Measurements from ENCODE around the gene AMIGO2. TPM values are rescaled to one million over a fixed set of nuclear protein-coding genes. Genes with fewer than 3 reads are reported as not detected.

The AMIGO2 gene
- total and polyA plus RNA-seq, 8 donors, result 1.6 to 10.5 (median 3.5) TPM

DNA sequence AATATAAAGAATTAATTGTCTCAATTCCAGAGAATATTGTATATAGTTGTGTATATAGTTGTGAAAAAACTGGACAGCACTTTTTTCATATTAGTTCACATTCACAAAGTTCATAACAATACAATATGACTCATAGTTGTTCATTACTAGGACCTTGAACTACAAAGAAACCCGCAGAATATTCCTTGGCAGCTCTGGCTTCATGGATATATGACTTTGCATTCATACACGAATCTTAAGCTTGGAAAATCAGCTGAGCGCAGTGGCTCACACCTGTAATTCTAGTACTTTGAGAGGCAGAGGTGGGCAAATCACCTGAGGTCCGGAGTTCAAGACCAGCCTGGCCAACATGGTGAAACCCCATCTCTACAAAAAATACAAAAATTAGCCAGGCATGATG lies 38.4 kb downstream of the AMIGO2 start:
- intact Hi-C loops (cut with DNase I; ENCODE audit: low total_unique reads), result no loop called here
- no peak for DNase-seq
- no peaks in the 10 kb centered on the region for H3K36me3 ChIP-seq
- no peaks in the 10 kb centered on the region for H3K27me3 ChIP-seq
- H3K4me3 ChIP-seq, result no peak overlapping the region
- H3K4me1 ChIP-seq, result no peaks in the 10 kb centered on the region
- no peak for TF ChIP-seq POLR2A (IDR thresholded peaks at IDR 0.05)
- no peak for TF ChIP-seq POLR2AphosphoS5 (IDR thresholded peaks at IDR 0.05)
- TF ChIP-seq EP300 (IDR thresholded peaks at IDR 0.05), result no peak
- TF ChIP-seq, protein P1, sequence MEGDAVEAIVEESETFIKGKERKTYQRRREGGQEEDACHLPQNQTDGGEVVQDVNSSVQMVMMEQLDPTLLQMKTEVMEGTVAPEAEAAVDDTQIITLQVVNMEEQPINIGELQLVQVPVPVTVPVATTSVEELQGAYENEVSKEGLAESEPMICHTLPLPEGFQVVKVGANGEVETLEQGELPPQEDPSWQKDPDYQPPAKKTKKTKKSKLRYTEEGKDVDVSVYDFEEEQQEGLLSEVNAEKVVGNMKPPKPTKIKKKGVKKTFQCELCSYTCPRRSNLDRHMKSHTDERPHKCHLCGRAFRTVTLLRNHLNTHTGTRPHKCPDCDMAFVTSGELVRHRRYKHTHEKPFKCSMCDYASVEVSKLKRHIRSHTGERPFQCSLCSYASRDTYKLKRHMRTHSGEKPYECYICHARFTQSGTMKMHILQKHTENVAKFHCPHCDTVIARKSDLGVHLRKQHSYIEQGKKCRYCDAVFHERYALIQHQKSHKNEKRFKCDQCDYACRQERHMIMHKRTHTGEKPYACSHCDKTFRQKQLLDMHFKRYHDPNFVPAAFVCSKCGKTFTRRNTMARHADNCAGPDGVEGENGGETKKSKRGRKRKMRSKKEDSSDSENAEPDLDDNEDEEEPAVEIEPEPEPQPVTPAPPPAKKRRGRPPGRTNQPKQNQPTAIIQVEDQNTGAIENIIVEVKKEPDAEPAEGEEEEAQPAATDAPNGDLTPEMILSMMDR (IDR thresholded peaks at IDR 0.05), result no peak
- WGBS, 5 donors, result 79 to 94% (median 89%) methylated on average over 4 of the region's 4 CpGs
- H3K9me3 ChIP-seq, result no peaks in the 10 kb centered on the region
- H3K27ac ChIP-seq, result no peak overlapping the region

DNA sequence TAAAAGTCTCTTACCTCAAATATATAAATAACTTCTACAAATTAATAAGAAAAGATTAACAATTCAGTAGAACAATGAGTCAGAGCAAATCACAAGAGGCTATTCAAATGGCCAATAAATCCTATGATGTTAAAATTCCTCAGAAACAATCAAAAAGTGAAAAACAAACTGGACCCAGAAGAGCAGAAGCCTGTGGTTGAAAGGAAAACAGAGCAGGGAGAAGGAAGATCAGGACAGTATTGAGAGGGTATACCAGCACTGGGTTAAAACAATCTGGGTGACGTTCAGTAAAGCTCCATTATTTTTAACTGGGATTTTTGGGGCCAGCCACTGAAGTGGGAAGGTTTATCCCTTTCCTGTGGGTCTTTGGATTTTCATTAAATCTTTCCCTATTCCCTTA lies 40.0 kb downstream of the AMIGO2 start:
- 78 to 90% (median 89%) methylated on average over 1 of the region's 1 CpG for WGBS, 5 donors
- H3K4me3 ChIP-seq, result no peak overlapping the region
- H3K36me3 ChIP-seq, result no peaks in the 10 kb centered on the region
- H3K27me3 ChIP-seq, result no peaks in the 10 kb centered on the region
- no peak overlapping the region for H3K27ac ChIP-seq
- no peaks in the 10 kb centered on the region for H3K9me3 ChIP-seq
- DNase-seq, result no peak
- TF ChIP-seq POLR2AphosphoS5 (IDR thresholded peaks at IDR 0.05) (no peak), EP300 (IDR thresholded peaks at IDR 0.05) (no peak), POLR2A (IDR thresholded peaks at IDR 0.05) (no peak)
- TF ChIP-seq, protein P1 (IDR thresholded peaks at IDR 0.05), result no peak
- no peaks in the 10 kb centered on the region for H3K4me1 ChIP-seq
- intact Hi-C loops (cut with DNase I; ENCODE audit: low total_unique reads), result loop anchor here (10.0 kb wide), 1 partner anchor 265 kb away; no protein-coding TSS in a partner anchor

DNA sequence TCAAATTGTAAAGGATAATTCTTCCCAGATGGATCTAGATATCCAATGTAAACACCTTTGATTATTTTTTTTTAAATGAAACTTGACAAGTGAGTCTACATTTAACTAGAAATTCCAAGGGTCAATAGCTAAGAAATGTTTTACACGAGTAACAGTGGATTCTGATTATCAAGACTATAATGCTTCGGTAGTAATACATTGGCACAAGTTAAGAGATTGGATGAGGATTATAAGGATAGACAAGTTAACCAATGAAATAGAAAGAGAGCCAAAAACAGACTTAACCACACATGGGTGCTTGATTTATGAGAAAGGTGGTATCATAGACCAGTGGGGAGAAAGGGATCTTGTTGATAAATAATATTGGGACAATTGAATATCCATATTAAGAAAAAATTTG lies 40.7 kb downstream of the AMIGO2 start:
- no peaks in the 10 kb centered on the region for H3K27me3 ChIP-seq
- no peak for DNase-seq
- no peak overlapping the region for H3K4me3 ChIP-seq
- WGBS, 5 donors, result 52 to 70% (median 58%) methylated on average over 2 of the region's 2 CpGs
- TF ChIP-seq EP300 (IDR thresholded peaks at IDR 0.05) (no peak), POLR2A (IDR thresholded peaks at IDR 0.05) (no peak), POLR2AphosphoS5 (IDR thresholded peaks at IDR 0.05) (no peak)
- TF ChIP-seq, protein P1 (IDR thresholded peaks at IDR 0.05), result no peak
- no peak overlapping the region for H3K27ac ChIP-seq
- peaks cover 0 to under 1% (median 0%) of the 10 kb centered on the region in 4 donors for H3K4me1 ChIP-seq
- no peaks in the 10 kb centered on the region for H3K9me3 ChIP-seq
- no peaks in the 10 kb centered on the region for H3K36me3 ChIP-seq
- intact Hi-C loops (cut with DNase I; ENCODE audit: low total_unique reads), result loop anchor here (10.0 kb wide), 1 partner anchor 266 kb away; no protein-coding TSS in a partner anchor

DNA sequence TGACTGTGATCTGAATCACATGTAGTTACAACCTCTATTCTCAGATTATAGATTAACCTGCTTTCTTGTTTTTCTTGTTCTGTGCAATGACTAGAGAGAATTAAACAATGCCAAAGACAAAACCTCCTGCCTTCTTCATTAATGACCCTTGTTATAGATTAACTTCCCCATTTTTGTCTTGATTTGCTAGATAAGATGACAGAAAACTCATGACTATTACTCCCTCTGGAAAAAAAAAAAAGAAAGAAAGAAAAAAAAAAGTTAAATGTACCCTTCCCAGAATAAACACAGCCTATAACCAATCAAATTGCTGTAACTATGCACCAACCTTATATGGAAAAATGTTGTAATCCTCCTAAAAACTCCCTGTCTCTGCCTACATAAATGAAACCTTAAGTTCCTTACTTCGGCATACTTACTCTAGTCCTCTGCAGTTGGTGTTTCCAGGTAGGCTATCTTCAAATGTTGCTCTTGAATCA lies 41.5 kb downstream of the AMIGO2 start:
- Histone ChIP-seq H3K27ac (no peak overlapping the region), H3K27me3 (no peaks in the 10 kb centered on the region), H3K4me1 (peaks cover 0 to 7% (median 3%) of the 10 kb centered on the region in 4 donors), H3K9me3 (no peaks in the 10 kb centered on the region), H3K4me3 (no peak overlapping the region), H3K36me3 (no peaks in the 10 kb centered on the region)
- intact Hi-C loops (cut with DNase I; ENCODE audit: low total_unique reads), result loop anchor here (10.0 kb wide), 1 partner anchor 266 kb away; no protein-coding TSS in a partner anchor
- peak in 1 of 2 donors; percentile 47 for DNase-seq
- 40 to 62% (median 53%) methylated on average over 1 of the region's 1 CpG for WGBS, 5 donors
- TF ChIP-seq POLR2A (IDR thresholded peaks at IDR 0.05) (no peak), EP300 (IDR thresholded peaks at IDR 0.05) (no peak), POLR2AphosphoS5 (IDR thresholded peaks at IDR 0.05) (no peak)
- TF ChIP-seq, protein P1 (IDR thresholded peaks at IDR 0.05), result no peak

All from stomach (tissue), 9 donors.